ENCODE measurements around the gene ARSJ. TPM values are rescaled to one million over a fixed set of nuclear protein-coding genes. Genes with fewer than 3 reads are reported as not detected.

The ARSJ gene
- total RNA-seq, 1 donor, result 23.8 TPM

DNA sequence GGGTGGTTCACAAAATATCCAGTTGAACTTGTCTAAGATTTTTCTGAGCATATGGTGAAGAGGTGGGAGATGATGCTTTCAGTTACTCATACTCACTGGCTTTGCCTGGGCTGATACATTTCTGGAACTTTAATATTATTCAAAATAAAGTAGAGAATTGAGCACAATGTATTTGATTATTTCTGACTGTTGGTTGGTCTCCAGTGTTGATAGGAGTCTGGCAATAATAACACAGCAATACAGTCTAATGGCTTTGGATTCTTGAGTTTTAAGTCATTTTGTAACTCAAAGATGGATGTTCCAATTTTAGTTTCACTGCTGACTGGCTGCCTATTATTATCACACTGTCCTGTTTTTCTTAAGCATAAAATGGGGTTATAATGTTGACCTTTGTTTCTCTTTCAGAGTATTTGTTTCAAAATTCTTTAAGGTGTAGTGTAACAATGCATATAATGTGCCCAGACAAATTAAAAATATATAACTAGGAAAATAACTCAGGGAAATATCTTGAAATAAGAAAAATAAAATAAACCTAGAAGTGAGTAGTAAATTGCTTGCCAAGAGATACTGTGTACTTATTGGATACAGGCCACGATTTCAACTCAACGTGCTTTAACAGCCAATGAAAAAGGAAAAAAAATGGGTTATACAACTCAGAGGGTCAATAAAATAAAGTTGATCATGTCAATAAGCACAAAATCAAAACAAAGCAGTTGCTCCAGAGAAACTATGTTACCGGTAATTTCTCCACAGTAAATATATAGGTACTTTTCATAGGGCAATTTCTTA, 99.0 kb downstream of the ARSJ start:
- TF ChIP-seq, protein P1, sequence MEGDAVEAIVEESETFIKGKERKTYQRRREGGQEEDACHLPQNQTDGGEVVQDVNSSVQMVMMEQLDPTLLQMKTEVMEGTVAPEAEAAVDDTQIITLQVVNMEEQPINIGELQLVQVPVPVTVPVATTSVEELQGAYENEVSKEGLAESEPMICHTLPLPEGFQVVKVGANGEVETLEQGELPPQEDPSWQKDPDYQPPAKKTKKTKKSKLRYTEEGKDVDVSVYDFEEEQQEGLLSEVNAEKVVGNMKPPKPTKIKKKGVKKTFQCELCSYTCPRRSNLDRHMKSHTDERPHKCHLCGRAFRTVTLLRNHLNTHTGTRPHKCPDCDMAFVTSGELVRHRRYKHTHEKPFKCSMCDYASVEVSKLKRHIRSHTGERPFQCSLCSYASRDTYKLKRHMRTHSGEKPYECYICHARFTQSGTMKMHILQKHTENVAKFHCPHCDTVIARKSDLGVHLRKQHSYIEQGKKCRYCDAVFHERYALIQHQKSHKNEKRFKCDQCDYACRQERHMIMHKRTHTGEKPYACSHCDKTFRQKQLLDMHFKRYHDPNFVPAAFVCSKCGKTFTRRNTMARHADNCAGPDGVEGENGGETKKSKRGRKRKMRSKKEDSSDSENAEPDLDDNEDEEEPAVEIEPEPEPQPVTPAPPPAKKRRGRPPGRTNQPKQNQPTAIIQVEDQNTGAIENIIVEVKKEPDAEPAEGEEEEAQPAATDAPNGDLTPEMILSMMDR (IDR thresholded peaks at IDR 0.05; ENCODE audit: insufficient read depth, low read length), result no peak
- H3K4me3 ChIP-seq (ENCODE audit: low read depth, low read length), result no peak overlapping the region
- peak; percentile 61 for DNase-seq (ENCODE audit: low read depth)

DNA sequence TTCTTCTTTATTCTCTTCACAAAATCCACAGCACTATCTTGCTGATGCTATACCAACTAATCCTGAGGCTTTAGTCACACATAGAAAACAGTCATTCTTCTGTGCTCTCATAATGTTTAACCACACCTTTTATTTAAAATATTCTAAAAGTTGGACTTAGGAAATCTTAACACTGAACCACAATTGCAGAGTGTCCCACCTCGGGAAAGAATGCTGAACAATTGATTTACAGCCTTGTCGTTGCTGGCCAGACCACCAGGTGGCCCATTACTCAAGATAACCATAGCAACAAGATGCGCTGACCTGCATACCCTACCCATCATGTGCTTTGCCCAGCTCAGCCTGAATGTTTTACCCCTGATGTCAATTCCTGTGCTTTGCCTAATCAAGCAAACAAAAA, 100.8 kb downstream of the ARSJ start:
- no peak overlapping the region for H3K4me3 ChIP-seq (ENCODE audit: low read depth, low read length)
- TF ChIP-seq, protein P1 (IDR thresholded peaks at IDR 0.05; ENCODE audit: insufficient read depth, low read length), result peak; percentile 18
- DNase-seq (ENCODE audit: low read depth), result no peak

DNA sequence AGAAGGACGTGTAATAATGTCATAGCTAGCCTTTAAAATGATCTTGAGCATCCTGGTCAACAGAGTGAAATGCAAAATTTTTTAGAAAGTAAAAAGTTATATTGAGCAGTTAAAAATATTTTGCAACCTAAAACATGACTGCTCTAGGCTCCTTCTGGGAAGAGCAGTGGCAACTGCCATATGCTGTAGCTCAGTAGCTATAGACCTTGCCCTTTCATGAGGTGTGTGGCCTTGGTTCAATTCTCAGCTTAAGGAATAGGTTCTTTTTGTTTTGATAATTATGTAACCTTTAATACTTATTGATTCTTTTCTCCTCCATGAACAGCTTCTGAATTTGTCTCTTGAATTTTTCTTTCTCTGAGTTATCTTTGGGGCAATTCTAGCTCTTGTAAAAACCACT, 105.0 kb downstream of the ARSJ start:
- no peak for DNase-seq (ENCODE audit: low read depth)
- no peak overlapping the region for H3K4me3 ChIP-seq (ENCODE audit: low read depth, low read length)
- TF ChIP-seq, protein P1 (IDR thresholded peaks at IDR 0.05; ENCODE audit: insufficient read depth, low read length), result no peak

DNA sequence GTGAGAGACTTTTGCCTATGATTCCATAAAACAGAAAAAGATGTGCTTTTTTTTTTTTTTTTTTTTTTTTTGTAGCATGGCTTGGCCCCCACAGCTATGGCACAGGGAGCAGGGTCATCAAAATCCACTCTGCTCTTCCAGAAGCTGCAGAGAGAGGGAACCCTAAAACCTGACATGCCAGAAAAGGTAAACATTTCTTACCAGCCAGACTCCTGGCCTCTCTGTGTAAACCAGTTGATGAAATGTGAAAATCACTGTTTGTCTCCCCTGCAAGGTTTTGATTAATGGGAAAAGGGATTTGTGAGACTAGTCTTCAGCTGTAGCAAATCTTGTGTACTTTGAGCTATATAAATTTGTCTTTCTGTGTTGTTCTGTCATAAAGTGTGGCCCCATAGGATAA, 105.9 kb downstream of the ARSJ start:
- H3K4me3 ChIP-seq (ENCODE audit: low read depth, low read length), result no peak overlapping the region
- DNase-seq (ENCODE audit: low read depth), result no peak
- TF ChIP-seq, protein P1 (IDR thresholded peaks at IDR 0.05; ENCODE audit: insufficient read depth, low read length), result no peak

DNA sequence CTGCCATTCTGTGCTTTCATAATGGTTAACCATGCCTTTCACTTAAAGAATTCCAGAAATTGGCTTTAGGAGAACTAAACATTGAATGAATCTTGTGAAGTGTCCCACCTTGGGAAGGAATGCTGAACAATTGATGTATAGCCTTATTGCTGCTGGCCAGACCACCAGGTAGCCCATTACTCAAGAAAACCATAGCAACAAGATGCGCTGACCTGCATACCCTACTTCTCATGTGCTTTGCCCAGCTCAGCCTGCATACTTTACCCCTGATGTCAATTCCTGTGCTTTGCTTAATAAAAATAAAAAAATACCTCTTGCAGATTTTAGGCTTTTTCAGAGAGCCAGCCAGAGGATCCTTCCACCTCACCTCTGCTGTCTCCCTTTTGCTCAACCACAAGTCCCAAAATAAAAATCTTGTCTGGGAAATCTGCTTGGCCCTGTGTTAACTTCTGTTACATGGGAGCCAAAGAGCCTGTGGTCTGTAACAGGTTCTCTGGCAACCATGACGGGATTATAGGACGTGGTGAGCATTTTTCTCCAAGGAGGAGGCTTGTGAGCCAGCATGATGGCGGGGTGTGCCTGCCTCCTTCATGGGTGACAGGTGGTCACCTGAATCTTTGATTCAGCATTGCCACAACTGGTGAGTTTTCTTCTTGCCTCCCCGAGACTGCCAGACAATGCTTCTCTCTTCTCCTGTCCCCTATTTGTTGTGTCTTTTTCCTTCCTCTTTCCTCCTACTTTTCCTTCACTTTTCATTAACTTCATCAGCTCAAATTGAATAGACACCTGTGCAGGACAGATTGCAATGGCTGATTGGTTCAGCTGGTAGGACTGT, 106.8 kb downstream of the ARSJ start:
- no peak for DNase-seq (ENCODE audit: low read depth)
- TF ChIP-seq, protein P1 (IDR thresholded peaks at IDR 0.05; ENCODE audit: insufficient read depth, low read length), result no peak

DNA sequence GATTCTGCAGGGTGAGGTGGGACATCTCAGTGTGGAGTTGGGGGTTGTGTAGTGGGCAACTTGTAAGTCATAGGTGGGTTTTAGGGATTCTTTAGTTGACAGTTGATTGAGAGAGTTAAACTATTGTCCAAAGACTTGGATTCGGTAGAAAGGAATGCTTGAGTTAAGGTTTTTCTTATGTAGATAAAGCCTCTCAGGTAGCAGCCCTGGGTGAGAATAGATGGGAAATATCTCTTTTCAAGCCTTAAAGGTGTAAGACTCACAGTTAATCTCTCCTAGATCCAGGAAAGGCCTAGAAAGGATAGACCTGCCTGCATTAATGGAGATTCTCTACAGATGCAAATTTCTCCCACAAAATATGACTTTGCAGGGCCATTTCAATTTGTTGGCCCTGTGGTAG, 108.4 kb downstream of the ARSJ start:
- TF ChIP-seq, protein P1 (IDR thresholded peaks at IDR 0.05; ENCODE audit: insufficient read depth, low read length), result no peak
- no peak for DNase-seq (ENCODE audit: low read depth)
- no peak overlapping the region for H3K4me3 ChIP-seq (ENCODE audit: low read depth, low read length)

More for the DNA sequence above, 106.8 kb downstream of the ARSJ start:
- no peak overlapping the region for H3K4me3 ChIP-seq (ENCODE audit: low read depth, low read length)
